ENCODE data around the gene NCOR2. TPM values are rescaled to one million over a fixed set of nuclear protein-coding genes. Genes with fewer than 3 reads are reported as not detected.
A peak's percentile ranks its signal among the peaks of the same experiment; 100 is the strongest.

Gene NCOR2
- total and polyA plus RNA-seq, 10 of the 15 experiments (the other 5 are each of a cell fraction or from before 2014, with no cell fraction given) = 0.43 to 179 (median 14.9) TPM

GRCh38 chr12:124553862-124554428 is 13.5 kb downstream of the NCOR2 start (continued):
- TF ChIP-seq, protein P1, sequence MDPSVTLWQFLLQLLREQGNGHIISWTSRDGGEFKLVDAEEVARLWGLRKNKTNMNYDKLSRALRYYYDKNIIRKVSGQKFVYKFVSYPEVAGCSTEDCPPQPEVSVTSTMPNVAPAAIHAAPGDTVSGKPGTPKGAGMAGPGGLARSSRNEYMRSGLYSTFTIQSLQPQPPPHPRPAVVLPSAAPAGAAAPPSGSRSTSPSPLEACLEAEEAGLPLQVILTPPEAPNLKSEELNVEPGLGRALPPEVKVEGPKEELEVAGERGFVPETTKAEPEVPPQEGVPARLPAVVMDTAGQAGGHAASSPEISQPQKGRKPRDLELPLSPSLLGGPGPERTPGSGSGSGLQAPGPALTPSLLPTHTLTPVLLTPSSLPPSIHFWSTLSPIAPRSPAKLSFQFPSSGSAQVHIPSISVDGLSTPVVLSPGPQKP (IDR thresholded peaks at IDR 0.05; ENCODE audit: low read depth, low read length) = no peak
- TF ChIP-seq STAT3 (IDR thresholded peaks at IDR 0.05; ENCODE audit: low read depth, low read length) = no peak
- no peak for TF ChIP-seq IRF4 (IDR thresholded peaks at IDR 0.05; ENCODE audit: low read depth, low read length)
- no peak for TF ChIP-seq MTA3 (IDR thresholded peaks at IDR 0.05; ENCODE audit: borderline replicate concordance, low read length)

- ATAC-seq = peak; percentile 49
- Histone ChIP-seq H3K9me3 (replicated peaks; ENCODE audit: control insufficient read depth, insufficient read depth, low read length) (no peaks in the 10 kb centered on the region), H2AFZ (ENCODE audit: control insufficient read depth, low read depth, low read length) (no peak overlapping the region), H3K4me1 (ENCODE audit: control insufficient read depth, insufficient read depth, low read length) (peaks cover 79% of the 10 kb centered on the region), H3K36me3 (ENCODE audit: control insufficient read depth in 2 of 2, insufficient read depth in 2 of 2, low read length in 1 of 2) (peaks cover 7 to 8% of the 10 kb centered on the region in 2 experiments; a peak in 3 of 4 replicates), H3K4me3 (peak overlapping the region; percentile 25), H3K79me2 (ENCODE audit: control insufficient read depth, insufficient read depth, low read length) (peaks cover 98% of the 10 kb centered on the region), H4K20me1 (ENCODE audit: control insufficient read depth, insufficient read depth) (no peaks in the 10 kb centered on the region), H3K4me2 (ENCODE audit: control insufficient read depth, insufficient read depth) (peak overlapping the region; percentile 77), H3K9ac (ENCODE audit: control insufficient read depth, insufficient read depth, low read length) (peak overlapping the region; percentile 64), H3K27me3 (replicated peaks in 1 of 2; ENCODE audit: control insufficient read depth in 2 of 2, insufficient read depth in 2 of 2, low read length in 1 of 2) (no peaks in the 10 kb centered on the region), H3K27ac (ENCODE audit: control insufficient read depth, insufficient read depth) (peak overlapping the region; percentile 79)
- no TSS peak for BruUV-seq (replicated peaks)
- no peak for DNase-seq (ENCODE audit: low read depth, low spot score)
- ChIA-PET POLR2A (interaction anchor here (0.5 to 4.0 kb wide), 8 partner anchors 8 to 482 kb away, joined by 3 to 31 read pairs (median 3); partner anchors contain the start of gene NCOR2), CTCF (interaction anchor here (0.6 to 1.1 kb wide), 5 partner anchors 9 to 355 kb away, joined by 3 to 4 read pairs (median 3); no protein-coding TSS in a partner anchor), RAD21 (ENCODE audit: unreplicated experiment) (interaction anchor here (0.7 to 4.3 kb wide), 4 partner anchors 13 to 98 kb away, joined by 4 to 37 read pairs (median 4); no protein-coding TSS in a partner anchor), SMC1A (ENCODE audit: uncharacterized antibody, unreplicated experiment) (interaction anchor here (0.7 to 6.3 kb wide), 8 partner anchors 12 to 215 kb away, joined by 3 to 48 read pairs (median 3); no protein-coding TSS in a partner anchor)
- intact Hi-C loops (cut with micrococcal nuclease; ENCODE audit: unreplicated experiment) (no loop called here), in situ Hi-C loops (cut with MboI) (no loop called here)
- FAIRE-seq = no peak
- 25% methylated on average over 25 of the region's 25 CpGs for WGBS (ENCODE audit: insufficient coverage, insufficient replicate concordance, low lambda C conversion rate, missing lambda C conversion rate)
- TF ChIP-seq CBX5 (IDR thresholded peaks at IDR 0.05; ENCODE audit: low read depth) (0 out of 2 replicates have a peak, but pooled peaks have one; percentile 32), FOXK2 (IDR thresholded peaks at IDR 0.05) (no peak), SRF (IDR thresholded peaks at IDR 0.05; ENCODE audit: low read depth in 2 of 2, low read length in 2 of 2) (no peak), IKZF2 (IDR thresholded peaks at IDR 0.05) (peak in 1 of 2 experiments; percentile 38; a peak in 1 of 4 replicates), MTA2 (IDR thresholded peaks at IDR 0.05; ENCODE audit: low read depth) (no peak), RFX5 (IDR thresholded peaks at IDR 0.05; ENCODE audit: low read depth, low read length) (no peak), MAX (IDR thresholded peaks at IDR 0.05; ENCODE audit: low read depth, low read length) (no peak), MXI1 (IDR thresholded peaks at IDR 0.05; ENCODE audit: low read depth, low read length) (no peak), BCL11A (IDR thresholded peaks at IDR 0.05; ENCODE audit: low read depth, low read length) (no peak)
- TF ChIP-seq, protein P2, sequence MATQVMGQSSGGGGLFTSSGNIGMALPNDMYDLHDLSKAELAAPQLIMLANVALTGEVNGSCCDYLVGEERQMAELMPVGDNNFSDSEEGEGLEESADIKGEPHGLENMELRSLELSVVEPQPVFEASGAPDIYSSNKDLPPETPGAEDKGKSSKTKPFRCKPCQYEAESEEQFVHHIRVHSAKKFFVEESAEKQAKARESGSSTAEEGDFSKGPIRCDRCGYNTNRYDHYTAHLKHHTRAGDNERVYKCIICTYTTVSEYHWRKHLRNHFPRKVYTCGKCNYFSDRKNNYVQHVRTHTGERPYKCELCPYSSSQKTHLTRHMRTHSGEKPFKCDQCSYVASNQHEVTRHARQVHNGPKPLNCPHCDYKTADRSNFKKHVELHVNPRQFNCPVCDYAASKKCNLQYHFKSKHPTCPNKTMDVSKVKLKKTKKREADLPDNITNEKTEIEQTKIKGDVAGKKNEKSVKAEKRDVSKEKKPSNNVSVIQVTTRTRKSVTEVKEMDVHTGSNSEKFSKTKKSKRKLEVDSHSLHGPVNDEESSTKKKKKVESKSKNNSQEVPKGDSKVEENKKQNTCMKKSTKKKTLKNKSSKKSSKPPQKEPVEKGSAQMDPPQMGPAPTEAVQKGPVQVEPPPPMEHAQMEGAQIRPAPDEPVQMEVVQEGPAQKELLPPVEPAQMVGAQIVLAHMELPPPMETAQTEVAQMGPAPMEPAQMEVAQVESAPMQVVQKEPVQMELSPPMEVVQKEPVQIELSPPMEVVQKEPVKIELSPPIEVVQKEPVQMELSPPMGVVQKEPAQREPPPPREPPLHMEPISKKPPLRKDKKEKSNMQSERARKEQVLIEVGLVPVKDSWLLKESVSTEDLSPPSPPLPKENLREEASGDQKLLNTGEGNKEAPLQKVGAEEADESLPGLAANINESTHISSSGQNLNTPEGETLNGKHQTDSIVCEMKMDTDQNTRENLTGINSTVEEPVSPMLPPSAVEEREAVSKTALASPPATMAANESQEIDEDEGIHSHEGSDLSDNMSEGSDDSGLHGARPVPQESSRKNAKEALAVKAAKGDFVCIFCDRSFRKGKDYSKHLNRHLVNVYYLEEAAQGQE (IDR thresholded peaks at IDR 0.05; ENCODE audit: low read depth, low read length) = no peak
- TF ChIP-seq, protein P3, sequence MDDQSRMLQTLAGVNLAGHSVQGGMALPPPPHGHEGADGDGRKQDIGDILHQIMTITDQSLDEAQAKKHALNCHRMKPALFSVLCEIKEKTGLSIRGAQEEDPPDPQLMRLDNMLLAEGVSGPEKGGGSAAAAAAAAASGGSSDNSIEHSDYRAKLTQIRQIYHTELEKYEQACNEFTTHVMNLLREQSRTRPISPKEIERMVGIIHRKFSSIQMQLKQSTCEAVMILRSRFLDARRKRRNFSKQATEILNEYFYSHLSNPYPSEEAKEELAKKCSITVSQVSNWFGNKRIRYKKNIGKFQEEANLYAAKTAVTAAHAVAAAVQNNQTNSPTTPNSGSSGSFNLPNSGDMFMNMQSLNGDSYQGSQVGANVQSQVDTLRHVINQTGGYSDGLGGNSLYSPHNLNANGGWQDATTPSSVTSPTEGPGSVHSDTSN (IDR thresholded peaks at IDR 0.05; ENCODE audit: insufficient replicate concordance, low read depth, low read length) = no peak
These were observed 15.9 kb downstream of the NCOR2 start for GRCh38 chr12:124551268-124552144.
